Fibroblast of upper back skin (primary cell): Measurements from ENCODE around the gene FBXO46.

Source experiments
- DNase-seq: peaks from one replicate; pipeline ENCODE4 v3.0.0-alpha.2; 2013

The FBXO46 gene

DNA sequence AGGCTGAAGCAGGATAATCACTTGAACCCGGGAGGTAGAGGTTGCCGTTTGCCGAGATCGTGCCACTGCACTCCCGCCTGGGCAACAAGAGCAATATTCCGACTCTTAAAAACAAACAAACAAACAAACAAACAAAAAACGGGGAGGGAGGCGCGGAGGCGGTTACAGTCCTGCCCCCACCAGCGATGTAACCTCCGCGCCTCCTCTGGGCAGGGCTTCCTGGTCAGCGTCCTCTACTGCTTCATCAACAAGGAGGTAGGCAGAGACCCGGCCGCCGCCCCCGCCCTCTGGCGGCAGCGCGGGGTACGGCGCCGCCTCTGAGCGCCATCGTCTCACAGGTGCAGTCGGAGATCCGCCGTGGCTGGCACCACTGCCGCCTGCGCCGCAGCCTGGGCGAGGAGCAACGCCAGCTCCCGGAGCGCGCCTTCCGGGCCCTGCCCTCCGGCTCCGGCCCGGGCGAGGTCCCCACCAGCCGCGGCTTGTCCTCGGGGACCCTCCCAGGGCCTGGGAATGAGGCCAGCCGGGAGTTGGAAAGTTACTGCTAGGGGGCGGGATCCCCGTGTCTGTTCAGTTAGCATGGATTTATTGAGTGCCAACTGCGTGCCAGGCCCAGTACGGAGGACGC lies 49.2 kb downstream of the FBXO46 start:
- DNase-seq: peak; percentile 67

DNA sequence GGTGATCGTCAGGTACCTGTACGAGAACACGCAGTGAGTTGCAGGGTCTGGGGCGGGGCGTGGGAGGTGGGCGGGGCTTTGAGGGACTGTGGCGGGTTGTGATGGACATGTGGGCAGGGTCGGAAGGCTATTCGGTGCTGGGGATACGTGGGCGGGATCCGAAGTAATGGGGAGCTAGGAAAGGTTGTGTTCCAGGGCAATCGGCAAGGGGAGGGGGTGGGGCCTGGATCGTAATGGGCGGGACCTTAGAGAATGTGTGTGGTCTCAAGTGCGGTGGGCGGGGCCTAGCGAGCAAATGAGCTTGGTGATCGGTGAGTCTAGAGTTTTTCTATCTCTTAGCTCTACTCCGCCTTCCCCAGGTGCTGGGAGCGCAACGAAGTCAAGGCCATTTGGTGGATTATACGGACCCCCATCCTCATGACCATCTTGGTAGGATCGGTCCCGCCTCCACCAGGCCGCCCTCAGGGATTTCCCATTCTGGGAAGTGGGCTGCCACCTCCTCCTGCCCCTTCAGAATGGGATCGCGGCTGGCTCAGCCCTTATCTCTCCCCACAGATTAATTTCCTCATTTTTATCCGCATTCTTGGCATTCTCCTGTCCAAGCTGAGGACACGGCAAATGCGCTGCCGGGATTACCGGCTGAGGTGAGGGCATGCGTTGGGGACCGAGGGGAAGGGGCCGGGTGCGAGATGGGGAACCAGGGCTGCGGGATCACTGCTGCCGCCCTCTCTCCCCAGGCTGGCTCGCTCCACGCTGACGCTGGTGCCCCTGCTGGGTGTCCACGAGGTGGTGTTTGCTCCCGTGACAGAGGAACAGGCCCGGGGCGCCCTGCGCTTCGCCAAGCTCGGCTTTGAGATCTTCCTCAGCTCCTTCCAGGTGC lies 53.1 kb downstream of the FBXO46 start:
- DNase-seq: peak; percentile 63

GRCh38 chr19:45676851-45677263 lies 53.8 kb downstream of the FBXO46 start:
- DNase-seq: no peak

DNA sequence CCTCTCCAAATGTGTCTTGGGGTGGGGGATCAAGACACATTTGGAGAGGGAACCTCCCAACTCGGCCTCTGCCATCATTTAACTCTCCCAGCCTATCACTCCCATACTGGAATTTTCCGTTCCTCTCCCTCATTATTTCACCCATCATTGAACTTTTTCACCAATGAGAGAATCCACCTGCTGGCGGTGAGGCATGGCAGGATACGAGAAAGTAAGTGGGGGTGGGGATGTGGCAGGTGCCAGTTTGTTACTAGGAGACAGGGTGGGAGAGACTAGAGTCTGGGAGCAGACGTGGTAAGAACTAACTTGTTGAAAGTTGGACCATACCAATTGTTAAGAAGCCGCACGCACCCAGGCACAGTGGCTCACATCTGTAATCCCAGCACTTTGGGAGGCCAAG lies 55.8 kb downstream of the FBXO46 start:
- no peak for DNase-seq

- peak; percentile 67 for DNase-seq
These were observed 59.8 kb downstream of the FBXO46 start for GRCh38 chr19:45670670-45671453.

- no peak for DNase-seq
These were observed 62.3 kb downstream of the FBXO46 start for GRCh38 chr19:45668342-45668871.

DNA sequence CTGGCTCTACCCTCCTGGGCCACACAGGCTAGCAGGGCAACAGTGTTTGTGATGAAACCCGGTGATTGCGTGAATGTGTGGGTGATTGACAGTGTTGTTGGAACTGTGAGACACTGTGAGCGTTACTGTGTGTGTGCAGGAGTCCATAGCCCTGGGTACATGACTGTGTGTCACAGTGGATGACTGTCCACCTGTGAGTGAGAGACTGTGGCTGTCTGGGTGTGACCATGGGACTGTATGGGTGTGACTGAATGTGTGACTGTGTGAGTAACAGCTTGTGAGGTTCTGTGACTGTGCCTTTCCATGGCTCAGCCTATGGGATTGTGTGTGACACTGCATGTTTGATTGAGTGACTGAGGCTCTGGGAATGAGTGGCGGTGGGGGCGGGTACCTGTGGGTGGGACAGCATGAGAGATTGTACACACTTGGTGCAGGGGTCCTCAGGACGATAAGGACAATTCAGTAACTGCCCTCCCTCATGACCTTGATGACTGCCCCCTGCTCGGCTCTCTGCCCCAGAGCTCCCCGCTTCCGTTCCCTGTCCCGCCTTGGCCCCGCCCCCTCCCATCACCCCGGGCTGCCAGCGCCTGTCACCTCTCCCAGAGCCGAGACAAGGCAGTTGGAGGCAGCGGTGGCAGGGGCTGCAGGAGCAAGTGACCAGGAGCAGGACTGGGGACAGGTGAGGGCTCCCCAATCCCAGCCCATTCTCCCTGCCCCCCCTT lies 62.9 kb downstream of the FBXO46 start, which contains the start of gene GIPR:
TSS of gene GIPR (plus strand) at position 602 of the 722 bp plus-strand sequence. CDS start 1,300 bp downstream, outside the sequence.
- DNase-seq: no peak

- DNase-seq: no peak
These were observed 66.1 kb downstream of the FBXO46 start for GRCh38 chr19:45664575-45664974.

GRCh38 chr19:45663800-45664199 lies 66.9 kb downstream of the FBXO46 start:
- DNase-seq: no peak

DNA sequence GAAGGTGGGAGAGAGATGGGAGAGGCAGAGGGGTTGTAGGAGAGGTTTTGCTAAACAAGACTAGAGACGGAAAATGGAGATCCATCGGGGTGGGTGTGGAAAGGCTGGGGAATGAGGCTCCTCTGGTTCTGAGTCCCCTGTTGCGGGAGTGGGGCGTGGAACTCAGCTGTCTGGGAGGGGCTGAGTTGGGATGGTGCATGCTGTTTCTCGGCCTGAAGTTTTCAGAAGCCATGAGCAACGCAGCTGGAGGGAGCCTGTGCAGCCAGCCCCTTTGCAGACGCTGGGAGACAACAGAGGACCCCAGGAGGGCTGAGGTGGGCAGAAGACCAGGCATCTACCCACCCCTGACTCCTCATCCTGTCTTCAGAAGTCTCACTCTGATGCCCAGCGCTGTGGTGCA lies 70.1 kb downstream of the FBXO46 start:
- DNase-seq: no peak
